Thyroid gland (tissue), 4 donors: Measurements from ENCODE around the gene KRTAP5-6. TPM values are rescaled to one million over a fixed set of nuclear protein-coding genes. Genes with fewer than 3 reads are reported as not detected.

Source experiments
- DNase-seq, 2 donors: peaks; one replicate each; pipeline ENCODE4 v3.0.0-alpha.2; 2019
- H3K27ac ChIP-seq, 3 donors: fragments of 200-600 bp; sonication (generic); 1 replicate in 2 of 3; 2 replicates in 1 of 3; pipeline ENCODE4 v1.5.1; 2016 to 2019; ENCODE audit warnings: mild to moderate bottlenecking in 1 of 3, moderate library complexity in 1 of 3
- H3K27me3 ChIP-seq: fragments of 200-600 bp; sonication (generic); one replicate; pipeline ENCODE4 v1.5.1; 2019
- H3K36me3 ChIP-seq, 2 donors: fragments of 200-600 bp; sonication (generic); one replicate each; pipeline ENCODE4 v1.5.1; 2016 to 2019
- H3K4me1 ChIP-seq, 2 donors: fragments of 200-600 bp; sonication (generic); one replicate each; pipeline ENCODE4 v1.5.1; 2017 to 2019
- H3K4me3 ChIP-seq, 3 donors: fragments of 200-600 bp; sonication (generic); replicated peaks in 1 of 3; 1 replicate in 2 of 3; 2 replicates in 1 of 3; pipeline ENCODE4 v1.5.1; 2016; ENCODE audit warnings: mild to moderate bottlenecking in 1 of 3
- H3K9me3 ChIP-seq: fragments of 200-600 bp; sonication (generic); one replicate; pipeline ENCODE4 v1.5.1; 2017
- CTCF ChIP-seq, 6 experiments: fragments of 200-600 bp in 3 of 6; fragments of 450-650 bp in 3 of 6; sonication (generic) in 3 of 6; IDR thresholded peaks; one replicate each; pipeline ENCODE4 v1.5.1; 2016 to 2019; ENCODE audit warnings: antibody characterized with exemption in 6 of 6, mild to moderate bottlenecking in 2 of 6, inconsistent platforms in 1 of 6, moderate library complexity in 1 of 6
- POLR2A ChIP-seq, 2 donors: fragments of 450-650 bp; IDR thresholded peaks; one replicate each; pipeline ENCODE4 v1.6.1; 2017; ENCODE audit warnings: antibody characterized with exemption in 2 of 2, mild to moderate bottlenecking in 2 of 2, moderate library complexity in 1 of 2
- WGBS, 2 donors: methylation state at CpG; one replicate each; pipeline ENCODE4 v1.1.5; 2017; 5-methylcytosine and 5-hydroxymethylcytosine counted together
- intact Hi-C: fragments of 100-400 bp; cut with DNase I; formaldehyde crosslinking; loops from one replicate; pipeline ENCODE4 v1.15.1; 2023
- total RNA-seq, 4 donors: library from RNA; depleted of rRNA; stranded (reverse); fragments of >200 nt; gene quantifications; one replicate each; pipeline ENCODE4 v1.2.3, GENCODE V29; 2016

Gene KRTAP5-6
- total RNA-seq, 4 donors from 2014 or later = not detected

GRCh38 chr11:1717745-1718144 is 20.8 kb downstream of the KRTAP5-6 start:
- no peak for DNase-seq
- Histone ChIP-seq H3K27ac (no peak overlapping the region), H3K9me3 (no peaks in the 10 kb centered on the region), H3K36me3 (no peaks in the 10 kb centered on the region), H3K4me1 (peaks cover 0 to 6% of the 10 kb centered on the region in 2 donors), H3K27me3 (no peaks in the 10 kb centered on the region), H3K4me3 (no peak overlapping the region)
- intact Hi-C loops = no loop called here
- TF ChIP-seq POLR2A (IDR thresholded peaks at IDR 0.05) (no peak), CTCF (IDR thresholded peaks at IDR 0.05) (no peak)
- WGBS, 2 donors = 77 to 86% methylated on average over 8 of the region's 8 CpGs

GRCh38 chr11:1718326-1718725 is 21.3 kb downstream of the KRTAP5-6 start:
- no peak overlapping the region for H3K27ac ChIP-seq
- no peaks in the 10 kb centered on the region for H3K36me3 ChIP-seq
- DNase-seq = no peak
- H3K9me3 ChIP-seq = no peaks in the 10 kb centered on the region
- intact Hi-C loops = no loop called here
- TF ChIP-seq CTCF (IDR thresholded peaks at IDR 0.05) = no peak
- no peak for TF ChIP-seq POLR2A (IDR thresholded peaks at IDR 0.05)
- 87 to 90% methylated on average over 15 of the region's 15 CpGs for WGBS, 2 donors
- no peaks in the 10 kb centered on the region for H3K27me3 ChIP-seq
- H3K4me3 ChIP-seq = no peak overlapping the region
- H3K4me1 ChIP-seq = peaks cover 0 to 6% of the 10 kb centered on the region in 2 donors

- no peak overlapping the region for H3K27ac ChIP-seq
- no peak overlapping the region for H3K4me3 ChIP-seq
- TF ChIP-seq POLR2A (IDR thresholded peaks at IDR 0.05) (no peak), CTCF (IDR thresholded peaks at IDR 0.05) (no peak)
- H3K9me3 ChIP-seq = no peaks in the 10 kb centered on the region
- H3K27me3 ChIP-seq = no peaks in the 10 kb centered on the region
- no peak for DNase-seq
- peaks cover 0 to 3% of the 10 kb centered on the region in 2 donors for H3K4me1 ChIP-seq
- no peaks in the 10 kb centered on the region for H3K36me3 ChIP-seq
- WGBS, 2 donors = 79 to 80% methylated on average over 8 of the region's 8 CpGs
- intact Hi-C loops = no loop called here
These were observed 22.8 kb downstream of the KRTAP5-6 start for GRCh38 chr11:1719781-1720180.

GRCh38 chr11:1727096-1727690 is 30.2 kb downstream of the KRTAP5-6 start:
- TF ChIP-seq POLR2A (IDR thresholded peaks at IDR 0.05) = no peak
- no peak for TF ChIP-seq CTCF (IDR thresholded peaks at IDR 0.05)
- no peaks in the 10 kb centered on the region for H3K27me3 ChIP-seq
- intact Hi-C loops = no loop called here
- no peaks in the 10 kb centered on the region for H3K4me1 ChIP-seq
- 79% methylated on average over 11 of the region's 11 CpGs for WGBS, 2 donors
- H3K9me3 ChIP-seq = no peaks in the 10 kb centered on the region
- H3K36me3 ChIP-seq = no peaks in the 10 kb centered on the region
- H3K4me3 ChIP-seq = no peak overlapping the region
- DNase-seq = no peak
- H3K27ac ChIP-seq = no peak overlapping the region

- Histone ChIP-seq H3K27me3 (no peaks in the 10 kb centered on the region), H3K9me3 (no peaks in the 10 kb centered on the region), H3K4me3 (no peak overlapping the region), H3K27ac (no peak overlapping the region), H3K36me3 (no peaks in the 10 kb centered on the region), H3K4me1 (no peaks in the 10 kb centered on the region)
- WGBS, 2 donors = 80% methylated on average over 9 of the region's 9 CpGs
- no peak for DNase-seq
- TF ChIP-seq POLR2A (IDR thresholded peaks at IDR 0.05) (no peak), CTCF (IDR thresholded peaks at IDR 0.05) (no peak)
- intact Hi-C loops = no loop called here
These were observed 30.9 kb downstream of the KRTAP5-6 start for GRCh38 chr11:1727861-1728260.
